ENCODE measurements around the gene KRT2. TPM values are rescaled to one million over a fixed set of nuclear protein-coding genes. Genes with fewer than 3 reads are reported as not detected.
A peak's percentile ranks its signal among the peaks of the same experiment; 100 is the strongest.

Gene KRT2
- polyA plus RNA-seq, 2 of the 4 experiments (the other 2 are of a cell fraction) = 0.09 TPM; not detected in 1

GRCh38 chr12:52673713-52674432 lies 21.9 kb upstream of the KRT2 start:
- DNase-seq (ENCODE audit: low read depth in 1 of 2, low spot score in 1 of 2) = no peak
- ChIA-PET CTCF (interaction anchor here (0.8 to 3.3 kb wide), 3 partner anchors 43 to 192 kb away, joined by 3 to 9 read pairs (median 5); no protein-coding TSS in a partner anchor), POLR2A (no interaction called here)
- TF ChIP-seq HDAC2 (IDR thresholded peaks at IDR 0.05) (no peak), KDM1A (IDR thresholded peaks at IDR 0.05; ENCODE audit: low read depth) (no peak), JUNB (IDR thresholded peaks at IDR 0.05) (no peak), POLR2AphosphoS2 (conservative IDR thresholded peaks at IDR 0.05; ENCODE audit: low read length) (no peak), MAZ (IDR thresholded peaks at IDR 0.05; ENCODE audit: borderline replicate concordance, low read depth, low read length) (no peak), RARB (CRISPR knock-in tag; IDR thresholded peaks at IDR 0.05) (no peak), CBX8 (IDR thresholded peaks at IDR 0.05) (no peak)
- Histone ChIP-seq H3K27ac (no peak overlapping the region), H3K4me1 (no peaks in the 10 kb centered on the region; the same call in 2 of the 3 replicates), H3K4me2 (no peak overlapping the region), H3K9me3 (no peaks in the 10 kb centered on the region), H3K4me3 (no peak overlapping the region)
- ATAC-seq = no peak
- no peak for FAIRE-seq
- WGBS (ENCODE audit: missing lambda C conversion rate) = 32% methylated on average over 3 of the region's 3 CpGs

GRCh38 chr12:52673217-52673616 lies 21.2 kb upstream of the KRT2 start:
- ChIA-PET CTCF (interaction anchor here (0.6 to 3.3 kb wide), 8 partner anchors 43 to 207 kb away, joined by 3 to 9 read pairs (median 4); no protein-coding TSS in a partner anchor), POLR2A (no interaction called here)
- 65% methylated on average over 5 of the region's 5 CpGs for WGBS (ENCODE audit: missing lambda C conversion rate)
- no peak for TF ChIP-seq MAFK (IDR thresholded peaks at IDR 0.05; ENCODE audit: partially characterized antibody)
- no peak overlapping the region for H3K4me2 ChIP-seq
- H3K4me3 ChIP-seq = no peak overlapping the region
- FAIRE-seq (no peak), ATAC-seq (no peak; a peak in 1 of 6 replicates), DNase-seq (ENCODE audit: low read depth in 1 of 2, low spot score in 1 of 2) (peak in 1 of 2 experiments; percentile 14)
- H3K4me1 ChIP-seq = no peaks in the 10 kb centered on the region; the same call in 2 of the 3 replicates
- no peak overlapping the region for H3K27ac ChIP-seq
- H3K9me3 ChIP-seq = no peaks in the 10 kb centered on the region

- ATAC-seq (peak in 1 of 2 experiments; percentile 12; a peak in 1 of 6 replicates), DNase-seq (ENCODE audit: low read depth in 1 of 2, low spot score in 1 of 2) (peak in 1 of 2 experiments; percentile 56), FAIRE-seq (no peak)
- CTCF ChIA-PET = interaction anchor here (0.6 to 3.3 kb wide), 7 partner anchors 44 to 208 kb away, joined by 3 to 9 read pairs (median 4); no protein-coding TSS in a partner anchor
- Histone ChIP-seq H3K4me1 (no peaks in the 10 kb centered on the region; the same call in 2 of the 3 replicates), H3K4me2 (no peak overlapping the region), H3K9me3 (no peaks in the 10 kb centered on the region), H3K27ac (no peak overlapping the region), H3K4me3 (no peak overlapping the region)
- POLR2A ChIA-PET = no interaction called here
- no peak for TF ChIP-seq CTCF (IDR thresholded peaks at IDR 0.05)
- TF ChIP-seq GATA3 (IDR thresholded peaks at IDR 0.05; ENCODE audit: borderline replicate concordance) = peak; percentile 38; the same call in 1 of the 2 replicates
- TF ChIP-seq BCL3 (IDR thresholded peaks at IDR 0.05) = no peak
- TF ChIP-seq HOXA7 (CRISPR knock-in tag; IDR thresholded peaks at IDR 0.05) = no peak
- no peak for TF ChIP-seq KDM5A (IDR thresholded peaks at IDR 0.05)
- WGBS (ENCODE audit: missing lambda C conversion rate) = 31% methylated on average over 2 of the region's 2 CpGs
Observed at GRCh38 chr12:52672321-52672933, 20.4 kb upstream of the KRT2 start.

- no peak for ATAC-seq
- no peak for TF ChIP-seq NFE2L2 (conservative IDR thresholded peaks at IDR 0.05; ENCODE audit: low read length)
- no peak for TF ChIP-seq JUN (IDR thresholded peaks at IDR 0.05)
- no peak for TF ChIP-seq NPAS2 (CRISPR knock-in tag; IDR thresholded peaks at IDR 0.05; ENCODE audit: borderline replicate concordance)
- TF ChIP-seq PHF8 (IDR thresholded peaks at IDR 0.05; ENCODE audit: borderline replicate concordance, low read depth) = no peak
- TF ChIP-seq GATA3 (IDR thresholded peaks at IDR 0.05; ENCODE audit: borderline replicate concordance) = no peak
- TF ChIP-seq CHD4 (IDR thresholded peaks at IDR 0.05; ENCODE audit: borderline replicate concordance) = no peak
- no peak for TF ChIP-seq KDM1A (IDR thresholded peaks at IDR 0.05; ENCODE audit: low read depth)
- TF ChIP-seq CEBPB (IDR thresholded peaks at IDR 0.05) = no peak
- no peak for TF ChIP-seq ZNF302 (CRISPR knock-in tag; IDR thresholded peaks at IDR 0.05)
- no peak for TF ChIP-seq SREBF2 (IDR thresholded peaks at IDR 0.05)
- no peak for TF ChIP-seq HOXA7 (CRISPR knock-in tag; IDR thresholded peaks at IDR 0.05)
- TF ChIP-seq ZC3H11A (IDR thresholded peaks at IDR 0.05) = no peak
- no peak for TF ChIP-seq RAD21 (conservative IDR thresholded peaks at IDR 0.05 in 1 of 2, IDR thresholded peaks at IDR 0.05 in 1 of 2)
- no peak for TF ChIP-seq MAX (IDR thresholded peaks at IDR 0.05)
- TF ChIP-seq E2F6 (IDR thresholded peaks at IDR 0.05; ENCODE audit: borderline replicate concordance, low read depth) = no peak
- no peak for TF ChIP-seq FOSB (CRISPR knock-in tag; IDR thresholded peaks at IDR 0.05)
- TF ChIP-seq POLR2A (IDR thresholded peaks at IDR 0.05; ENCODE audit: low read length) = no peak
- no peak for TF ChIP-seq CBX2 (IDR thresholded peaks at IDR 0.05; ENCODE audit: borderline replicate concordance, low read depth)
Observed at GRCh38 chr12:52670961-52671360, 18.9 kb upstream of the KRT2 start.

More at GRCh38 chr12:52670961-52671360, 18.9 kb upstream of the KRT2 start:
- POLR2A ChIA-PET = no interaction called here
- no peak for FAIRE-seq
- DNase-seq (ENCODE audit: low read depth in 1 of 2, low spot score in 1 of 2) = no peak
- H3K9me3 ChIP-seq = no peaks in the 10 kb centered on the region
- H3K4me3 ChIP-seq = no peak overlapping the region
- H3K4me1 ChIP-seq = no peaks in the 10 kb centered on the region; the same call in 2 of the 3 replicates
- H3K4me2 ChIP-seq = no peak overlapping the region
- 84% methylated on average over 3 of the region's 3 CpGs for WGBS (ENCODE audit: missing lambda C conversion rate)
- CTCF ChIA-PET = interaction anchor here (1.4 kb wide), 1 partner anchor 12 kb away, joined by 4 read pairs; no protein-coding TSS in a partner anchor
- H3K27ac ChIP-seq = no peak overlapping the region
